Activated CD4-positive, alpha-beta T cell treated with anti-CD3 and anti-CD28 coated beads for 36 hours (primary cell): Measurements from ENCODE around the gene NCAM1. TPM values are rescaled to one million over a fixed set of nuclear protein-coding genes. Genes with fewer than 3 reads are reported as not detected.

ENCODE experiments used
- ATAC-seq: fragments of 200-7000 bp; cut with Tn5 transposase; one replicate; pipeline ENCODE4 v1.10.0; 2021; ENCODE audit warnings: mild to moderate bottlenecking, moderate library complexity
- CTCF ChIA-PET: fragments of 350-600 bp; sonication (Branson Sonifier 250); formaldehyde crosslinking; loops from one replicate; lab custom pipeline; 2021; ENCODE audit warnings: antibody characterized with exemption; lab: Charles Lee
- POLR2A ChIA-PET: fragments of 350-600 bp; sonication (Branson Sonifier 250); formaldehyde crosslinking; loops from one replicate; lab custom pipeline; 2021; ENCODE audit warnings: antibody characterized with exemption, inconsistent platforms; lab: Charles Lee
- DNase-seq: peaks from one replicate; pipeline ENCODE4 v3.0.0-alpha.2; 2020
- H3K27ac Mint-ChIP-seq: one replicate; pipeline ENCODE4 v1.8.0; 2021; ENCODE audit warnings: mixed read lengths
- H3K27me3 Mint-ChIP-seq: one replicate; pipeline ENCODE4 v1.8.0; 2021; ENCODE audit warnings: mixed read lengths
- H3K36me3 Mint-ChIP-seq: one replicate; pipeline ENCODE4 v1.8.0; 2021; ENCODE audit warnings: low read depth, mixed read lengths
- H3K4me1 Mint-ChIP-seq: one replicate; pipeline ENCODE4 v1.8.0; 2021; ENCODE audit warnings: mixed read lengths
- H3K4me3 Mint-ChIP-seq: one replicate; pipeline ENCODE4 v1.8.0; 2021; ENCODE audit warnings: mild to moderate bottlenecking, moderate library complexity, mixed read lengths
- H3K9me3 Mint-ChIP-seq: one replicate; pipeline ENCODE4 v1.8.0; 2021; ENCODE audit warnings: low read depth, mixed read lengths
- intact Hi-C, 2 experiments: fragments of 100-400 bp; cut with DNase I in 1 of 2; cut with micrococcal nuclease in 1 of 2; formaldehyde crosslinking; loops; one replicate each; pipeline versions ENCODE4 v1.14.2 to v1.15.1; 2022 to 2024; cut with DNase I, micrococcal nuclease
- total RNA-seq, 2 experiments: library from RNA; stranded (reverse); gene quantifications; one replicate each; pipeline ENCODE4 v1.2.3, GENCODE V29; 2021

The NCAM1 gene
- total RNA-seq, 2 experiments from 2014 or later = 0.09 to 0.14 TPM

DNA sequence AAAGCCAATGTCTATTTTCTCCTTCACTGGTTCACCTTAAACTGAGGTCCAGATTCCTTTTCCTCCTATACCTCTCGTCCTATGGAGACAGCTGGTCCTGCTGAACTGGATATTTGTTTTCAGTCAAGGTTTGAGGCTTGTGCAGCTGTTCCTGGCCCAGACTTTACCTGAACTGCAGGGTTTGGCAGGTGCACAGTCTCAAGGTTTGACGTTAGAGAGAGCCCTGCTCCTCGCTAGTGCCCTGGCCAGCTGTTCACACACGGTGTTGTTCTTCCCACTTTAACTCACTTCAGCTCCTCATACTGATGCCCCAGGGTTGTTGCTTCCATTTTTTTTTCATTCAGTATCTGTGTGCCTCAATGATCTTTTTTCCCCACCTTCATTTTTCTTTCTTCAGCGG is 279.2 kb downstream of the NCAM1 start:
- Mint-ChIP-seq H3K4me1 (peaks cover 11% of the 10 kb centered on the region), H3K9me3 (no peaks in the 10 kb centered on the region), H3K27ac (no peak overlapping the region), H3K4me3 (no peak overlapping the region), H3K36me3 (no peaks in the 10 kb centered on the region), H3K27me3 (peaks cover 14% of the 10 kb centered on the region)
- intact Hi-C loops = no loop called here
- POLR2A ChIA-PET = no interaction called here
- DNase-seq (no peak), ATAC-seq (no peak)
- CTCF ChIA-PET = no interaction called here

- H3K4me1 Mint-ChIP-seq = peaks cover 11% of the 10 kb centered on the region
- intact Hi-C loops = no loop called here
- H3K9me3 Mint-ChIP-seq = no peaks in the 10 kb centered on the region
- POLR2A ChIA-PET = no interaction called here
- no peak for DNase-seq
- peaks cover 17% of the 10 kb centered on the region for H3K27me3 Mint-ChIP-seq
- H3K27ac Mint-ChIP-seq = no peak overlapping the region
- H3K4me3 Mint-ChIP-seq = no peak overlapping the region
- CTCF ChIA-PET = interaction anchor here (1.6 kb wide), 1 partner anchor 653 kb away, joined by 4 read pairs; no protein-coding TSS in a partner anchor
- no peak for ATAC-seq
- no peaks in the 10 kb centered on the region for H3K36me3 Mint-ChIP-seq
Measured at GRCh38 chr11:113240790-113241635, 279.8 kb downstream of the NCAM1 start.

- ATAC-seq (no peak), DNase-seq (no peak)
- H3K27ac Mint-ChIP-seq = no peak overlapping the region
- H3K36me3 Mint-ChIP-seq = no peaks in the 10 kb centered on the region
- intact Hi-C loops = no loop called here
- ChIA-PET POLR2A (no interaction called here), CTCF (interaction anchor here (1.0 to 1.6 kb wide), 2 partner anchors 10 to 653 kb away, joined by 3 to 4 read pairs; no protein-coding TSS in a partner anchor)
- no peak overlapping the region for H3K4me3 Mint-ChIP-seq
- H3K27me3 Mint-ChIP-seq = peaks cover 20% of the 10 kb centered on the region
- peaks cover 11% of the 10 kb centered on the region for H3K4me1 Mint-ChIP-seq
- H3K9me3 Mint-ChIP-seq = no peaks in the 10 kb centered on the region
Measured at GRCh38 chr11:113241636-113242054, 280.4 kb downstream of the NCAM1 start.

DNA sequence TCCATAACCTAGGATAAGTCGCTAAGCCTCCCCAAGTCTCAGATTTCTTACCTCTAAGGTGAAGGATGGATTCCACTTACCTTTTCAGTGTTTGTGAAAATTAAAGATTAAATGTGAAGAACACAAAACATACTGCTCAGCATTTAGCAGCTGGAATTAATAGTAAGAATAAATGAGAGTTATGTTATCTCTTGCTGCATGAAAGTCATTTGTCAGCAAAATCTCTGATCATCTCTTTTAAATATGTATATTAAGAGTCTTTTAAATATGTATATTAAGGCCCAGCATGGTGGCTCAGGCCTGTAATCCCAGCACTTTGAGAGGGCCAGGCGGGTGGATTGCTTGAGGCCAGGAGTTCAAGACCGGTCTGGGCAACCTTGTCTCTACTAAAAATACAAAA is 280.8 kb downstream of the NCAM1 start:
- POLR2A ChIA-PET = no interaction called here
- no peak for DNase-seq

DNA sequence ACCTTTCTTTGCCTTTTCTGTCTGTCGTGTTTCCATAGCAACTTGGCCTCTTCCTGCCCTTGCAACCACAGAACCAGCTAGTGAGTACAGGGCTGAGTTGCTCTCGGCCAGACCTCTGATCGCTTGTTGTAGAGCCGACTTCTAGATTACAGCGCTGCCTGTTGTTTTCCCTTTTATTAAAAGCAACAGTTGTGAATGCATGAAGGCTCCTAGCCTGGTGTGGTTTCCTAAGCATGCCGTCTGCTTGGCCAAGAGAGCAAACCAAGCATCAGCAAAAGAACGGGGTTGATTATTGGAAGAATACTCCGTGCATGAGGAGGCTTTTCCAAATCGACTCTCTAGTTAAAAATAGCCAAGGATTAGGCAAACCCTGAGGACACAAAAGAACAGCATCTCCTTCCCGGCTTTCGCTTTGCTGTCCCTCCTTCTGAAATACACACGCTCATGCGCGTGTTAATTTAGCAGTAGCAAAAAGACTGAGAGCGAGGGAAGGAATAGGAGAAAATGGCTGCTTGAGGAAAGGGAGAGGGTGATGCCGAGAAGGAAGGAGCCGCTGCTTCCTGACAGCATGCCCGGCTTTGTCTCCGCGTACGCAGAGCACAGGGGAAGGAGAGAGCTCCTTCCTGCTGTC is 281.7 kb downstream of the NCAM1 start:
- no peak overlapping the region for H3K27ac Mint-ChIP-seq
- DNase-seq = peak; percentile 44
- H3K36me3 Mint-ChIP-seq = no peaks in the 10 kb centered on the region
- intact Hi-C loops = no loop called here
- peak overlapping the region; percentile 16 for H3K4me3 Mint-ChIP-seq
- no peaks in the 10 kb centered on the region for H3K9me3 Mint-ChIP-seq
- ChIA-PET POLR2A (interaction anchor here (0.6 kb wide), 1 partner anchor 1288 kb away, joined by 3 read pairs; no protein-coding TSS in a partner anchor), CTCF (interaction anchor here (0.5 to 1.6 kb wide), 5 partner anchors 9 to 789 kb away, joined by 3 to 4 read pairs (median 3); no protein-coding TSS in a partner anchor)
- peaks cover 26% of the 10 kb centered on the region for H3K27me3 Mint-ChIP-seq
- H3K4me1 Mint-ChIP-seq = peaks cover 11% of the 10 kb centered on the region
- peak; percentile 81 for ATAC-seq

More for the DNA sequence above, 280.8 kb downstream of the NCAM1 start:
- intact Hi-C loops = no loop called here
- no peaks in the 10 kb centered on the region for H3K36me3 Mint-ChIP-seq
- no peak for ATAC-seq
- CTCF ChIA-PET = interaction anchor here (0.5 to 1.6 kb wide), 3 partner anchors 9 to 654 kb away, joined by 3 to 4 read pairs (median 3); no protein-coding TSS in a partner anchor
- H3K4me1 Mint-ChIP-seq = peaks cover 11% of the 10 kb centered on the region
- no peak overlapping the region for H3K4me3 Mint-ChIP-seq
- no peak overlapping the region for H3K27ac Mint-ChIP-seq
- peaks cover 23% of the 10 kb centered on the region for H3K27me3 Mint-ChIP-seq
- no peaks in the 10 kb centered on the region for H3K9me3 Mint-ChIP-seq

GRCh38 chr11:113243696-113244095 is 282.5 kb downstream of the NCAM1 start:
- no peak for DNase-seq
- no peak overlapping the region for H3K4me3 Mint-ChIP-seq
- no peaks in the 10 kb centered on the region for H3K36me3 Mint-ChIP-seq
- intact Hi-C loops = no loop called here
- peaks cover 11% of the 10 kb centered on the region for H3K4me1 Mint-ChIP-seq
- CTCF ChIA-PET = interaction anchor here (0.6 kb wide), 2 partner anchors 175 to 664 kb away, joined by 3 read pairs; no protein-coding TSS in a partner anchor
- POLR2A ChIA-PET = no interaction called here
- H3K27me3 Mint-ChIP-seq = peaks cover 28% of the 10 kb centered on the region
- no peak for ATAC-seq
- H3K27ac Mint-ChIP-seq = no peak overlapping the region
- H3K9me3 Mint-ChIP-seq = no peaks in the 10 kb centered on the region

- Mint-ChIP-seq H3K36me3 (no peaks in the 10 kb centered on the region), H3K4me3 (no peak overlapping the region), H3K27ac (no peak overlapping the region), H3K9me3 (no peaks in the 10 kb centered on the region), H3K4me1 (peaks cover 11% of the 10 kb centered on the region), H3K27me3 (peaks cover 28% of the 10 kb centered on the region)
- POLR2A ChIA-PET = no interaction called here
- ATAC-seq (no peak), DNase-seq (no peak)
- CTCF ChIA-PET = no interaction called here
- intact Hi-C loops = no loop called here
Measured at GRCh38 chr11:113245216-113245615, 284.0 kb downstream of the NCAM1 start.

DNA sequence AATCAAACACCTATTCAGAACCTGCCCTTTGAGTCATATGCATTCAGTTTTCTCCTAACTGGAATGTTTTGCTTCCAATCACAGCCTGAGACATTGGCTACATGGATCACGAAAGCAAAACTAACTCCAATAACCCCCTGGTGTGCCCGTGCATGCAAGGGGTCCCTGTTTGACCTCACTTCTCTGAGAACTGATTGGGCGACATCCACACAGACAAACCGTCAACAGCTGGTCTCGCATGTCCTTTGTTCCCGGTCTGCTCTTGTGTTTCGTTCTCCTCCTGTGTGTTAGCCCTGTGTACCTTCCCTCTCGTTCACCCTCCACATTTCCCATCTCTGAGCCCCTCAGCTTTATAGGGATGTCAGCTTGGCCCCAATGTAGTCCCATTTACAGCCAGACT is 286.0 kb downstream of the NCAM1 start:
- Mint-ChIP-seq H3K27me3 (peaks cover 31% of the 10 kb centered on the region), H3K27ac (no peak overlapping the region), H3K36me3 (no peaks in the 10 kb centered on the region), H3K4me1 (peaks cover 11% of the 10 kb centered on the region), H3K4me3 (no peak overlapping the region), H3K9me3 (no peaks in the 10 kb centered on the region)
- DNase-seq = no peak
- CTCF ChIA-PET = no interaction called here
- intact Hi-C loops = no loop called here
- POLR2A ChIA-PET = no interaction called here
- no peak for ATAC-seq

- ATAC-seq (no peak), DNase-seq (no peak)
- intact Hi-C loops = no loop called here
- no peaks in the 10 kb centered on the region for H3K36me3 Mint-ChIP-seq
- H3K9me3 Mint-ChIP-seq = no peaks in the 10 kb centered on the region
- H3K27ac Mint-ChIP-seq = no peak overlapping the region
- ChIA-PET POLR2A (interaction anchor here (0.7 kb wide), 1 partner anchor 66 kb away, joined by 5 read pairs; no protein-coding TSS in a partner anchor), CTCF (no interaction called here)
- H3K4me3 Mint-ChIP-seq = no peak overlapping the region
- H3K4me1 Mint-ChIP-seq = peaks cover 7% of the 10 kb centered on the region
- peaks cover 28% of the 10 kb centered on the region for H3K27me3 Mint-ChIP-seq
Measured at GRCh38 chr11:113247966-113248365, 286.7 kb downstream of the NCAM1 start.

- peak; percentile 81 for ATAC-seq
- no peak overlapping the region for H3K4me3 Mint-ChIP-seq
- intact Hi-C loops = no loop called here
- H3K27ac Mint-ChIP-seq = no peak overlapping the region
- CTCF ChIA-PET = interaction anchor here (0.7 to 1.3 kb wide), 4 partner anchors 12 to 895 kb away, joined by 3 to 4 read pairs (median 4); no protein-coding TSS in a partner anchor
- H3K36me3 Mint-ChIP-seq = no peaks in the 10 kb centered on the region
- POLR2A ChIA-PET = interaction anchor here (0.6 to 0.7 kb wide), 2 partner anchors 67 to 357 kb away, joined by 4 to 5 read pairs; no protein-coding TSS in a partner anchor
- H3K4me1 Mint-ChIP-seq = no peaks in the 10 kb centered on the region
- peak; percentile 21 for DNase-seq
- H3K9me3 Mint-ChIP-seq = no peaks in the 10 kb centered on the region
- H3K27me3 Mint-ChIP-seq = peaks cover 28% of the 10 kb centered on the region
Measured at GRCh38 chr11:113248702-113249490, 287.7 kb downstream of the NCAM1 start.

GRCh38 chr11:113249491-113249763 is 288.2 kb downstream of the NCAM1 start:
- ChIA-PET CTCF (interaction anchor here (0.7 to 1.3 kb wide), 2 partner anchors 41 to 895 kb away, joined by 4 read pairs; no protein-coding TSS in a partner anchor), POLR2A (interaction anchor here (0.6 kb wide), 1 partner anchor 357 kb away, joined by 4 read pairs; no protein-coding TSS in a partner anchor)
- H3K27ac Mint-ChIP-seq = no peak overlapping the region
- ATAC-seq = peak; percentile 28
- no peaks in the 10 kb centered on the region for H3K4me1 Mint-ChIP-seq
- intact Hi-C loops = no loop called here
- H3K36me3 Mint-ChIP-seq = no peaks in the 10 kb centered on the region
- peaks cover 23% of the 10 kb centered on the region for H3K27me3 Mint-ChIP-seq
- peak; percentile 12 for DNase-seq
- H3K4me3 Mint-ChIP-seq = no peak overlapping the region
- no peaks in the 10 kb centered on the region for H3K9me3 Mint-ChIP-seq
